ENCODE measurements around the gene TTYH3.

Gene TTYH3

DNA sequence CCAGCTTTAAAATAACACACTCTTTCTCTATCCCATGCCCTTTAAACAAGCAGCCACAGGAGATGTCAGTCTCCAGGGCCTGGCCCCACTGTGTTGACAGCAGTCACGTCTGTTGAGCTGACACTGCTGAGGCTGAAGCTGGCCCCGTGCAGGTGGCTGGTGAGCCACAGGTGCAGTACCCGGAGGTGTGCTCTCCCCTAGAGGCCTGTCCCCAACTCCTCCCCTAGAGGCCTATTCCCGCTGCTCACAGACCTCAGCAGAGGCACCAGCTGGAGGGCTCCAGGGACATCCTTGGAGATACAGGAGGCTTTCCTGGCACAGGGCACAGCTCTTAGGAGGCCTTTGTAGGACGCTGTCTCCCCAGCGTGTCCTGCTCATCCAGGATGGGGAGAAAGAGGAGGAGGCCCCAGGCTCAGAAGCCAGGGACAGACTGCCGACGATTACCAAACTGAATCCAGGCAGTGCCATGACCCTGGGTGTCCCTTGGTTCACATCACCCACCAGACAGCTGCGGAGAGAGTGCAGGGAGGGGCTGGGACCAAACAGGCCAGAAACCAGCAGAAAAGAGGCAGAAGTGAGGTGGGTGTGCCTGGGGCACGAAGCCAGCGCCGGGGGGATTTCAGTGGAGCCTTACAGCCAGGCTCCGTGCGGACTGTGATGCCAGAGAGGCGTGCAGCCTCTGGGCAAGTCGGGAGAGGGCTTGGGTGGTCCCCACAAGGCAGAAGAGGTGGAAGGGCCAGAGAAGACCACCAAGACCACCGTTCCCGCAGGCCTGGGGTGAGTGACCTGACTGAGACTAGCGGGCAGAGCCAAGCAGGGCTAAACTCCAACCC, 18.5 kb upstream of the TTYH3 start (continued):
- TF ChIP-seq, protein P1, sequence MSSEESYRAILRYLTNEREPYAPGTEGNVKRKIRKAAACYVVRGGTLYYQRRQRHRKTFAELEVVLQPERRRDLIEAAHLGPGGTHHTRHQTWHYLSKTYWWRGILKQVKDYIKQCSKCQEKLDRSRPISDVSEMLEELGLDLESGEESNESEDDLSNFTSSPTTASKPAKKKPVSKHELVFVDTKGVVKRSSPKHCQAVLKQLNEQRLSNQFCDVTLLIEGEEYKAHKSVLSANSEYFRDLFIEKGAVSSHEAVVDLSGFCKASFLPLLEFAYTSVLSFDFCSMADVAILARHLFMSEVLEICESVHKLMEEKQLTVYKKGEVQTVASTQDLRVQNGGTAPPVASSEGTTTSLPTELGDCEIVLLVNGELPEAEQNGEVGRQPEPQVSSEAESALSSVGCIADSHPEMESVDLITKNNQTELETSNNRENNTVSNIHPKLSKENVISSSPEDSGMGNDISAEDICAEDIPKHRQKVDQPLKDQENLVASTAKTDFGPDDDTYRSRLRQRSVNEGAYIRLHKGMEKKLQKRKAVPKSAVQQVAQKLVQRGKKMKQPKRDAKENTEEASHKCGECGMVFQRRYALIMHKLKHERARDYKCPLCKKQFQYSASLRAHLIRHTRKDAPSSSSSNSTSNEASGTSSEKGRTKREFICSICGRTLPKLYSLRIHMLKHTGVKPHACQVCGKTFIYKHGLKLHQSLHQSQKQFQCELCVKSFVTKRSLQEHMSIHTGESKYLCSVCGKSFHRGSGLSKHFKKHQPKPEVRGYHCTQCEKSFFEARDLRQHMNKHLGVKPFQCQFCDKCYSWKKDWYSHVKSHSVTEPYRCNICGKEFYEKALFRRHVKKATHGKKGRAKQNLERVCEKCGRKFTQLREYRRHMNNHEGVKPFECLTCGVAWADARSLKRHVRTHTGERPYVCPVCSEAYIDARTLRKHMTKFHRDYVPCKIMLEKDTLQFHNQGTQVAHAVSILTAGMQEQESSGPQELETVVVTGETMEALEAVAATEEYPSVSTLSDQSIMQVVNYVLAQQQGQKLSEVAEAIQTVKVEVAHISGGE (tag by site-specific recombination; conservative IDR thresholded peaks at IDR 0.05; ENCODE audit: low read depth) = no peak
- TF ChIP-seq ZXDB (tag by site-specific recombination; IDR thresholded peaks at IDR 0.05) = no peak
- no peak for TF ChIP-seq ZNF341 (tag by site-specific recombination; IDR thresholded peaks at IDR 0.05; ENCODE audit: low read depth)
- TF ChIP-seq, protein P2, sequence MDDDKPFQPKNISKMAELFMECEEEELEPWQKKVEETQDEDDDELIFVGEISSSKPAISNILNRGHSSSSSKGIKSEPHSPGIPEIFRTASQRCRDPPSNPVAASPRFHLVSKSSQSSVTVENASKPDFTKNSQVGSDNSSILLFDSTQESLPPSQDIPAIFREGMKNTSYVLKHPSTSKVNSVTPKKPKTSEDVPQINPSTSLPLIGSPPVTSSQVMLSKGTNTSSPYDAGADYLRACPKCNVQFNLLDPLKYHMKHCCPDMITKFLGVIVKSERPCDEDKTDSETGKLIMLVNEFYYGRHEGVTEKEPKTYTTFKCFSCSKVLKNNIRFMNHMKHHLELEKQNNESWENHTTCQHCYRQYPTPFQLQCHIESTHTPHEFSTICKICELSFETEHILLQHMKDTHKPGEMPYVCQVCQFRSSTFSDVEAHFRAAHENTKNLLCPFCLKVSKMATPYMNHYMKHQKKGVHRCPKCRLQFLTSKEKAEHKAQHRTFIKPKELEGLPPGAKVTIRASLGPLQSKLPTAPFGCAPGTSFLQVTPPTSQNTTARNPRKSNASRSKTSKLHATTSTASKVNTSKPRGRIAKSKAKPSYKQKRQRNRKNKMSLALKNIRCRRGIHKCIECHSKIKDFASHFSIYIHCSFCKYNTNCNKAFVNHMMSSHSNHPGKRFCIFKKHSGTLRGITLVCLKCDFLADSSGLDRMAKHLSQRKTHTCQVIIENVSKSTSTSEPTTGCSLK (tag by site-specific recombination; IDR thresholded peaks at IDR 0.05) = no peak
- TF ChIP-seq ZNF549 (tag by site-specific recombination; IDR thresholded peaks at IDR 0.05) = no peak
- TF ChIP-seq ZNF311 (tag by site-specific recombination; IDR thresholded peaks at IDR 0.05; ENCODE audit: borderline replicate concordance) = no peak
- TF ChIP-seq ZNF624 (tag by site-specific recombination; IDR thresholded peaks at IDR 0.05) = no peak
- TF ChIP-seq, protein P3, sequence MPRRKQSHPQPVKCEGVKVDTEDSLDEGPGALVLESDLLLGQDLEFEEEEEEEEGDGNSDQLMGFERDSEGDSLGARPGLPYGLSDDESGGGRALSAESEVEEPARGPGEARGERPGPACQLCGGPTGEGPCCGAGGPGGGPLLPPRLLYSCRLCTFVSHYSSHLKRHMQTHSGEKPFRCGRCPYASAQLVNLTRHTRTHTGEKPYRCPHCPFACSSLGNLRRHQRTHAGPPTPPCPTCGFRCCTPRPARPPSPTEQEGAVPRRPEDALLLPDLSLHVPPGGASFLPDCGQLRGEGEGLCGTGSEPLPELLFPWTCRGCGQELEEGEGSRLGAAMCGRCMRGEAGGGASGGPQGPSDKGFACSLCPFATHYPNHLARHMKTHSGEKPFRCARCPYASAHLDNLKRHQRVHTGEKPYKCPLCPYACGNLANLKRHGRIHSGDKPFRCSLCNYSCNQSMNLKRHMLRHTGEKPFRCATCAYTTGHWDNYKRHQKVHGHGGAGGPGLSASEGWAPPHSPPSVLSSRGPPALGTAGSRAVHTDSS (tag by site-specific recombination; IDR thresholded peaks at IDR 0.05) = no peak

DNA sequence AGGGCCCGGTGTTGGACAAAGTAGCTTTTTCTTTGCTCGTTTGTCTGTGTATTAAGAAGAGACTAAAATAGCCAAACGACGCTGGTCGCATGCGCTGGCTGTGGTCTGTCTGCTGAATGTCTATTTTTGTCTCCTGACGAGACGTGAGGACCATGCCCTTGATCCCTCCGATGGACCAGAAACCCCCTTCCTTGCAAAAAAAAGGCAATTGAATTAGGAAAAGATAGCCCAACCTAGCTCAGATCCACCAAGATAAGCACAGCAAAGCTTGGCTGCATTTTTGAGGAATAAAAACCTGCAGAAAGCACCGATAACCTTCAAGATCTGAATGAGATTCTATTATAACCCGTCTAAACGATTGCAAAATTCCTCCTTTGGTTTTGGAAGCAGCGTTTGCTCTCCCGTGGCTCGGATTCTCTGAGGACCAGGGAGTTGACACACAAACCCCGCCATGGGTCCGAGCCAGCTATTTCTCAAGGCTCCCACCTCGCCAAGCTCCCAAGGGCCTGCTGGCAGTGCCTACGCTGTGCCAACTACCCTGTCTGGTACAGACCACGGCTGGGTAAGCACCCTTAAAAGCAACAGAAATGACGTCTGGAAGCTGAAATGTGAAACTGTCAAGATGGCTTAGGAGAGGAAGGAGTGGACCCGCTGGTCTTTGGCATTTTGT, 17.7 kb upstream of the TTYH3 start:
- Histone ChIP-seq H3K4me1 (ENCODE audit: control insufficient read depth, insufficient read depth, low read length) (no peaks in the 10 kb centered on the region), H3K27ac (ENCODE audit: extremely low read depth, low read depth, low read length) (no peak overlapping the region), H3K4me3 (ENCODE audit: low read depth, low read length) (no peak overlapping the region), H3K9me3 (ENCODE audit: control insufficient read depth, insufficient read depth, low read depth, low read length) (no peaks in the 10 kb centered on the region), H3K36me3 (ENCODE audit: control insufficient read depth in 2 of 2, insufficient read depth in 1 of 2, low read length in 2 of 2) (no peaks in the 10 kb centered on the region)
- ChIA-PET CTCF (interaction anchor here (1.3 kb wide), 1 partner anchor 16 kb away, joined by 3 read pairs; no protein-coding TSS in a partner anchor), POLR2A (interaction anchor here (0.6 kb wide), 1 partner anchor 17 kb away, joined by 4 read pairs; the partner anchor contains the start of gene TTYH3)
- no peak for TF ChIP-seq ZFHX2 (tag by site-specific recombination; conservative IDR thresholded peaks at IDR 0.05)
- TF ChIP-seq ZNF157 (tag by site-specific recombination; IDR thresholded peaks at IDR 0.05) = no peak
- TF ChIP-seq, protein P4, sequence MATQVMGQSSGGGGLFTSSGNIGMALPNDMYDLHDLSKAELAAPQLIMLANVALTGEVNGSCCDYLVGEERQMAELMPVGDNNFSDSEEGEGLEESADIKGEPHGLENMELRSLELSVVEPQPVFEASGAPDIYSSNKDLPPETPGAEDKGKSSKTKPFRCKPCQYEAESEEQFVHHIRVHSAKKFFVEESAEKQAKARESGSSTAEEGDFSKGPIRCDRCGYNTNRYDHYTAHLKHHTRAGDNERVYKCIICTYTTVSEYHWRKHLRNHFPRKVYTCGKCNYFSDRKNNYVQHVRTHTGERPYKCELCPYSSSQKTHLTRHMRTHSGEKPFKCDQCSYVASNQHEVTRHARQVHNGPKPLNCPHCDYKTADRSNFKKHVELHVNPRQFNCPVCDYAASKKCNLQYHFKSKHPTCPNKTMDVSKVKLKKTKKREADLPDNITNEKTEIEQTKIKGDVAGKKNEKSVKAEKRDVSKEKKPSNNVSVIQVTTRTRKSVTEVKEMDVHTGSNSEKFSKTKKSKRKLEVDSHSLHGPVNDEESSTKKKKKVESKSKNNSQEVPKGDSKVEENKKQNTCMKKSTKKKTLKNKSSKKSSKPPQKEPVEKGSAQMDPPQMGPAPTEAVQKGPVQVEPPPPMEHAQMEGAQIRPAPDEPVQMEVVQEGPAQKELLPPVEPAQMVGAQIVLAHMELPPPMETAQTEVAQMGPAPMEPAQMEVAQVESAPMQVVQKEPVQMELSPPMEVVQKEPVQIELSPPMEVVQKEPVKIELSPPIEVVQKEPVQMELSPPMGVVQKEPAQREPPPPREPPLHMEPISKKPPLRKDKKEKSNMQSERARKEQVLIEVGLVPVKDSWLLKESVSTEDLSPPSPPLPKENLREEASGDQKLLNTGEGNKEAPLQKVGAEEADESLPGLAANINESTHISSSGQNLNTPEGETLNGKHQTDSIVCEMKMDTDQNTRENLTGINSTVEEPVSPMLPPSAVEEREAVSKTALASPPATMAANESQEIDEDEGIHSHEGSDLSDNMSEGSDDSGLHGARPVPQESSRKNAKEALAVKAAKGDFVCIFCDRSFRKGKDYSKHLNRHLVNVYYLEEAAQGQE (tag by site-specific recombination; IDR thresholded peaks at IDR 0.05) = no peak
- no peak for TF ChIP-seq ZNF248 (tag by site-specific recombination; IDR thresholded peaks at IDR 0.05)
- TF ChIP-seq ZNF214 (tag by site-specific recombination; IDR thresholded peaks at IDR 0.05; ENCODE audit: borderline replicate concordance) = no peak
- no peak for TF ChIP-seq YY1 (tag by site-specific recombination; IDR thresholded peaks at IDR 0.05)
- TF ChIP-seq ZNF121 (tag by site-specific recombination; IDR thresholded peaks at IDR 0.05) = no peak
- TF ChIP-seq SP2 (tag by site-specific recombination; IDR thresholded peaks at IDR 0.05) = no peak
- no peak for TF ChIP-seq ZNF626 (tag by site-specific recombination; IDR thresholded peaks at IDR 0.05)
- no peak for TF ChIP-seq ZNF10 (tag by site-specific recombination; IDR thresholded peaks at IDR 0.05)
- no peak for TF ChIP-seq ZNF660 (tag by site-specific recombination; IDR thresholded peaks at IDR 0.05)
- TF ChIP-seq ZNF654 (tag by site-specific recombination; IDR thresholded peaks at IDR 0.05; ENCODE audit: low read depth) = no peak
- TF ChIP-seq ZNF311 (tag by site-specific recombination; IDR thresholded peaks at IDR 0.05; ENCODE audit: borderline replicate concordance) = no peak
- TF ChIP-seq, protein P5, sequence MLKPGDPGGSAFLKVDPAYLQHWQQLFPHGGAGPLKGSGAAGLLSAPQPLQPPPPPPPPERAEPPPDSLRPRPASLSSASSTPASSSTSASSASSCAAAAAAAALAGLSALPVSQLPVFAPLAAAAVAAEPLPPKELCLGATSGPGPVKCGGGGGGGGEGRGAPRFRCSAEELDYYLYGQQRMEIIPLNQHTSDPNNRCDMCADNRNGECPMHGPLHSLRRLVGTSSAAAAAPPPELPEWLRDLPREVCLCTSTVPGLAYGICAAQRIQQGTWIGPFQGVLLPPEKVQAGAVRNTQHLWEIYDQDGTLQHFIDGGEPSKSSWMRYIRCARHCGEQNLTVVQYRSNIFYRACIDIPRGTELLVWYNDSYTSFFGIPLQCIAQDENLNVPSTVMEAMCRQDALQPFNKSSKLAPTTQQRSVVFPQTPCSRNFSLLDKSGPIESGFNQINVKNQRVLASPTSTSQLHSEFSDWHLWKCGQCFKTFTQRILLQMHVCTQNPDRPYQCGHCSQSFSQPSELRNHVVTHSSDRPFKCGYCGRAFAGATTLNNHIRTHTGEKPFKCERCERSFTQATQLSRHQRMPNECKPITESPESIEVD (tag by site-specific recombination; IDR thresholded peaks at IDR 0.05) = no peak
- TF ChIP-seq GLIS2 (tag by site-specific recombination; IDR thresholded peaks at IDR 0.05) = no peak
- no peak for TF ChIP-seq ZNF341 (tag by site-specific recombination; IDR thresholded peaks at IDR 0.05; ENCODE audit: low read depth)

Measured in HEK293 (cell line).